HCT116 (cell line): ENCODE measurements around the gene THOC6. TPM values are rescaled to one million over a fixed set of nuclear protein-coding genes. Genes with fewer than 3 reads are reported as not detected.

Experiments
- ATAC-seq: fragments of 200-7000 bp; cut with Tn5 transposase; 2 replicates; pipeline ENCODE4 v1.9.1; 2020; ENCODE audit warnings: mild to moderate bottlenecking, moderate library complexity
- BruUV-seq: library from RNA; stranded (reverse); fragments of 400-500 nt; replicated peaks from 2 replicates; lab custom pipeline; 2021; lab: Mats Ljungman, UMichigan
- CTCF ChIA-PET: fragments of 300-600 bp; sonication (Branson Sonifier 250); formaldehyde crosslinking; loops from one replicate; lab custom pipeline; 2021; ENCODE audit warnings: antibody characterized with exemption; lab: Charles Lee
- POLR2A ChIA-PET: fragments of 300-600, 350-600 bp; sonication (Branson Sonifier 250); formaldehyde crosslinking; loops from one replicate; lab custom pipeline; 2021; ENCODE audit warnings: antibody characterized with exemption; lab: Charles Lee
- RAD21 ChIA-PET, 2 experiments: fragments of 300-600 bp; sonication (Branson Sonifier 250); formaldehyde crosslinking; loops; one replicate each; lab custom pipeline; 2023; ENCODE audit warnings: low total read pairs in 2 of 2; ENCODE audit not compliant: uncharacterized antibody in 2 of 2, unreplicated experiment in 2 of 2, low non-redundant PET in 1 of 2; lab: Charles Lee
- DNase-seq: peaks from one replicate; pipeline ENCODE4 v3.0.0-alpha.2; 2010; ENCODE audit warnings: low read depth, low spot score
- H2AFZ ChIP-seq: fragments of 200-600 bp; shearing (Covaris generic), sonication (generic); 2 replicates; pipeline ENCODE4 v1.6.1; 2017; ENCODE audit warnings: low read depth, mixed run types, mixed read lengths, antibody characterized with exemption, low read length; ENCODE audit not compliant: poor library complexity, severe bottlenecking
- H3K27ac ChIP-seq: 2 replicates; pipeline ENCODE4 v1.5.1; 2012; ENCODE audit warnings: low read depth, low read length
- H3K27me3 ChIP-seq: fragments of 200-600 bp; sonication (generic); 2 replicates; pipeline ENCODE4 v1.6.1; 2016; ENCODE audit warnings: mixed run types, low read length, mixed read lengths; ENCODE audit not compliant: insufficient read depth
- H3K36me3 ChIP-seq, 2 experiments: fragments of 200-500 bp in 1 of 2; fragments of 200-600 bp in 1 of 2; sonication (Bioruptor generic) in 1 of 2; sonication (generic) in 1 of 2; 2 replicates each; pipeline versions ENCODE4 v1.5.1 to v1.6.1; 2014 to 2016; ENCODE audit warnings: low read length in 2 of 2, inconsistent platforms in 1 of 2, mixed read lengths in 1 of 2, mixed run types in 1 of 2; ENCODE audit not compliant: insufficient read depth in 2 of 2, control insufficient read depth in 1 of 2
- H3K4me1 ChIP-seq, 2 experiments: fragments of 200-600 bp in 1 of 2; sonication (generic) in 1 of 2; 2 replicates each; pipeline versions ENCODE4 v1.5.1 to v1.6.1; 2012 to 2017; ENCODE audit warnings: low read length in 2 of 2, inconsistent platforms in 1 of 2, mild to moderate bottlenecking in 1 of 2, mixed read lengths in 1 of 2, mixed run types in 1 of 2, moderate library complexity in 1 of 2; ENCODE audit not compliant: insufficient read depth in 2 of 2, control insufficient read depth in 1 of 2
- H3K4me2 ChIP-seq: fragments of 200-600 bp; sonication (generic); 2 replicates; pipeline ENCODE4 v1.6.1; 2017; ENCODE audit warnings: mixed run types, low read length, mixed read lengths
- H3K4me3 ChIP-seq, 2 experiments: fragments of 200-600 bp in 1 of 2; sonication (generic) in 1 of 2; replicated peaks in 1 of 2; 2 replicates each; pipeline ENCODE4 v1.5.1; 2011 to 2016; ENCODE audit warnings: low read length in 2 of 2, control low read depth in 1 of 2, low read depth in 1 of 2, mild to moderate bottlenecking in 1 of 2, mixed read lengths in 1 of 2, mixed run types in 1 of 2
- H3K79me2 ChIP-seq: fragments of 200-600 bp; sonication (generic); 2 replicates; pipeline ENCODE4 v1.6.1; 2017; ENCODE audit warnings: mild to moderate bottlenecking, mixed run types, low read length, moderate library complexity, mixed read lengths; ENCODE audit not compliant: insufficient read depth
- H3K9ac ChIP-seq: fragments of 200-600 bp; sonication (generic); 2 replicates; pipeline ENCODE4 v1.6.1; 2016; ENCODE audit warnings: low read length, mixed read lengths
- H3K9me2 ChIP-seq: fragments of 200-600 bp; sonication (generic), shearing (Covaris generic); 2 replicates; pipeline ENCODE4 v1.6.1; 2017; ENCODE audit warnings: mixed run types, mild to moderate bottlenecking, moderate library complexity; ENCODE audit not compliant: insufficient read depth
- H3K9me3 ChIP-seq, 2 experiments: fragments of 200-500 bp in 1 of 2; fragments of 200-600 bp in 1 of 2; sonication (Bioruptor generic) in 1 of 2; sonication (generic) in 1 of 2; 2 replicates each; pipeline ENCODE4 v1.6.1; 2014 to 2017; ENCODE audit warnings: low read length in 2 of 2, mixed read lengths in 2 of 2, inconsistent platforms in 1 of 2, low read depth in 1 of 2, mild to moderate bottlenecking in 1 of 2, mixed run types in 1 of 2, moderate library complexity in 1 of 2; ENCODE audit not compliant: control insufficient read depth in 1 of 2, insufficient read depth in 1 of 2
- H4K20me1 ChIP-seq: fragments of 200-600 bp; sonication (generic), shearing (Covaris generic); 2 replicates; pipeline ENCODE4 v1.6.1; 2017; ENCODE audit warnings: mixed run types, mild to moderate bottlenecking, moderate library complexity; ENCODE audit not compliant: insufficient read depth
- ATF3 ChIP-seq: IDR thresholded peaks from 2 replicates; pipeline ENCODE4 v1.6.1; 2012
- CBX3 ChIP-seq: IDR thresholded peaks from 2 replicates; pipeline ENCODE4 v1.6.1; 2012; ENCODE audit warnings: low read depth
- CTCF ChIP-seq, 3 experiments: fragments of 200-600 bp in 1 of 3; sonication (generic) in 1 of 3; IDR thresholded peaks in 2 of 3; conservative IDR thresholded peaks in 1 of 3; 2 replicates each; pipeline ENCODE4 v1.5.1; 2012 to 2017; ENCODE audit warnings: low read depth in 2 of 3, low read length in 2 of 3, antibody characterized with exemption in 1 of 3, borderline replicate concordance in 1 of 3, control low read depth in 1 of 3, mild to moderate bottlenecking in 1 of 3, mixed read lengths in 1 of 3, mixed run types in 1 of 3, moderate library complexity in 1 of 3; ENCODE audit not compliant: insufficient read depth in 1 of 3
- EGR1 ChIP-seq: IDR thresholded peaks from 2 replicates; pipeline ENCODE4 v1.6.1; 2012; ENCODE audit warnings: low read depth
- EZH2 ChIP-seq: fragments of 200-600 bp; sonication (generic); IDR thresholded peaks from 2 replicates; pipeline ENCODE4 v1.6.1; 2017; ENCODE audit warnings: antibody characterized with exemption, mixed run types
- JUND ChIP-seq: IDR thresholded peaks from 2 replicates; pipeline ENCODE4 v1.6.1; 2012
- POLR2A ChIP-seq: IDR thresholded peaks from 2 replicates; pipeline ENCODE4 v1.7.0; 2011; ENCODE audit warnings: borderline replicate concordance; ENCODE audit not compliant: insufficient read depth, insufficient read length; ENCODE audit errors: extremely low read depth
- POLR2AphosphoS5 ChIP-seq: IDR thresholded peaks from 2 replicates; pipeline ENCODE4 v1.6.1; 2011; ENCODE audit warnings: mild to moderate bottlenecking, low read depth, low read length, moderate library complexity
- RAD21 ChIP-seq: IDR thresholded peaks from 2 replicates; pipeline ENCODE4 v1.6.1; 2012; ENCODE audit warnings: low read depth, mild to moderate bottlenecking
- SIN3A ChIP-seq: IDR thresholded peaks from 2 replicates; pipeline ENCODE4 v1.6.1; 2012; ENCODE audit warnings: low read depth
- SP1 ChIP-seq: IDR thresholded peaks from 2 replicates; pipeline ENCODE4 v1.6.1; 2012; ENCODE audit warnings: low read depth
- SRF ChIP-seq: IDR thresholded peaks from 2 replicates; pipeline ENCODE4 v1.6.1; 2012; ENCODE audit warnings: low read depth
- ZBTB33 ChIP-seq: IDR thresholded peaks from 2 replicates; pipeline ENCODE4 v1.6.1; 2011; ENCODE audit warnings: mild to moderate bottlenecking, low read length, moderate library complexity; ENCODE audit not compliant: insufficient replicate concordance; ENCODE audit errors: extremely low read depth
- intact Hi-C: fragments of 100-400 bp; cut with micrococcal nuclease; formaldehyde crosslinking; loops from 2 replicates; pipeline ENCODE4 v1.10.0; 2022
- total RNA-seq: library from RNA; stranded (reverse); gene quantifications from one replicate; pipeline ENCODE4 v1.2.1, GENCODE V29; 2021; ENCODE audit not compliant: unreplicated experiment

The THOC6 gene
- total RNA-seq, 1 experiment from 2014 or later: 62.9 TPM

- Histone ChIP-seq H3K9me3 (no peaks in the 10 kb centered on the region), H2AFZ (no peak overlapping the region), H3K27me3 (no peaks in the 10 kb centered on the region), H3K4me1 (peaks cover 29 to 64% of the 10 kb centered on the region in 2 experiments), H3K79me2 (peaks cover 26% of the 10 kb centered on the region; the same call in 1 of the 2 replicates), H3K9me2 (no peaks in the 10 kb centered on the region), H3K4me3 (peak overlapping the region; percentile 94 to 95), H3K27ac (peak overlapping the region; percentile 100), H3K36me3 (peaks cover 8 to 32% of the 10 kb centered on the region in 2 experiments; a peak in 2 of 4 replicates), H3K4me2 (peak overlapping the region; percentile 86), H3K9ac (peak overlapping the region; percentile 99), H4K20me1 (no peaks in the 10 kb centered on the region)
- CTCF ChIA-PET: interaction anchor here (1.1 to 6.1 kb wide), 7 partner anchors 9 to 40 kb away, joined by 3 to 39 read pairs (median 5); partner anchors contain the start of gene CLDN9
- RAD21 ChIA-PET: interaction anchor here in 1 of 2 experiments (1.0 kb wide), 1 partner anchor 19 kb away, joined by 3 read pairs; no protein-coding TSS in a partner anchor
- POLR2A ChIA-PET: interaction anchor here (0.7 to 8.2 kb wide), 13 partner anchors 8 to 867 kb away, joined by 3 to 188 read pairs (median 5); partner anchors contain the start of genes KREMEN2, TRAF7 and ZNF213
- BruUV-seq: TSS peak; percentile 53
- no peak for DNase-seq
- ATAC-seq: peak; percentile 0
- intact Hi-C loops: loop anchor here (5.0 kb wide), 2 partner anchors 41 to 866 kb away; partner anchors contain the start of genes PKMYT1 and TRAF7
- peak; percentile 89 for TF ChIP-seq POLR2AphosphoS5
- no peak for TF ChIP-seq POLR2A
- peak; percentile 10 for TF ChIP-seq ZBTB33
Measured at GRCh38 chr16:3022684-3023414, 986 bp upstream of the THOC6 start.

- Histone ChIP-seq H3K9me3 (no peaks in the 10 kb centered on the region), H3K4me2 (peak overlapping the region; percentile 86), H2AFZ (no peak overlapping the region), H4K20me1 (no peaks in the 10 kb centered on the region), H3K9ac (peak overlapping the region; percentile 99), H3K4me1 (peaks cover 26 to 64% of the 10 kb centered on the region in 2 experiments), H3K27ac (peak overlapping the region; percentile 100), H3K36me3 (peaks cover 8 to 32% of the 10 kb centered on the region in 2 experiments; a peak in 2 of 4 replicates), H3K4me3 (peak overlapping the region; percentile 94 to 95), H3K9me2 (no peaks in the 10 kb centered on the region), H3K27me3 (no peaks in the 10 kb centered on the region), H3K79me2 (peaks cover 26% of the 10 kb centered on the region; the same call in 1 of the 2 replicates)
- ChIA-PET RAD21 (interaction anchor here in 1 of 2 experiments (1.0 kb wide), 1 partner anchor 20 kb away, joined by 3 read pairs; no protein-coding TSS in a partner anchor), CTCF (interaction anchor here (1.1 to 6.1 kb wide), 5 partner anchors 8 to 19 kb away, joined by 3 to 39 read pairs (median 4); partner anchors contain the start of gene CLDN9), POLR2A (interaction anchor here (0.7 to 8.2 kb wide), 11 partner anchors 8 to 868 kb away, joined by 3 to 188 read pairs (median 6); partner anchors contain the start of genes KREMEN2, TRAF7 and ZNF213)
- no TSS peak for BruUV-seq
- intact Hi-C loops: loop anchor here (5.0 kb wide), 2 partner anchors 41 to 866 kb away; partner anchors contain the start of genes PKMYT1 and TRAF7
- TF ChIP-seq RAD21 (no peak), EZH2 (no peak), SP1 (no peak), SIN3A (no peak), ATF3 (no peak), POLR2A (no peak), SRF (no peak), CBX3 (no peak), EGR1 (no peak), CTCF (IDR thresholded peaks at IDR 0.05 in 2 of 3, conservative IDR thresholded peaks at IDR 0.05 in 1 of 3; ENCODE audit: borderline replicate concordance in 1 of 3, insufficient read depth in 1 of 3, low read depth in 2 of 3, low read length in 2 of 3) (no peak), JUND (no peak)
- peak; percentile 23 for ATAC-seq
- DNase-seq: peak; percentile 73
Measured at GRCh38 chr16:3023415-3023668, 493 bp upstream of the THOC6 start.
